Activated T-cell treated with anti-CD3 and anti-CD28 coated beads for 48 hours (primary cell): ENCODE data around the gene PAQR3.
"Not testable (repeated sequence)": the region's sequence is repeated elsewhere in the genome, so short reads cannot be mapped to it uniquely, and the experiment has no call there.

Experiments used
- DNase-seq: peaks from one replicate; pipeline ENCODE4 v3.0.0-alpha.2; 2020; ENCODE audit warnings: low read depth

The PAQR3 gene

GRCh38 chr4:78926826-78927225 lies 12.4 kb downstream of the PAQR3 start:
- DNase-seq: no peak

DNA sequence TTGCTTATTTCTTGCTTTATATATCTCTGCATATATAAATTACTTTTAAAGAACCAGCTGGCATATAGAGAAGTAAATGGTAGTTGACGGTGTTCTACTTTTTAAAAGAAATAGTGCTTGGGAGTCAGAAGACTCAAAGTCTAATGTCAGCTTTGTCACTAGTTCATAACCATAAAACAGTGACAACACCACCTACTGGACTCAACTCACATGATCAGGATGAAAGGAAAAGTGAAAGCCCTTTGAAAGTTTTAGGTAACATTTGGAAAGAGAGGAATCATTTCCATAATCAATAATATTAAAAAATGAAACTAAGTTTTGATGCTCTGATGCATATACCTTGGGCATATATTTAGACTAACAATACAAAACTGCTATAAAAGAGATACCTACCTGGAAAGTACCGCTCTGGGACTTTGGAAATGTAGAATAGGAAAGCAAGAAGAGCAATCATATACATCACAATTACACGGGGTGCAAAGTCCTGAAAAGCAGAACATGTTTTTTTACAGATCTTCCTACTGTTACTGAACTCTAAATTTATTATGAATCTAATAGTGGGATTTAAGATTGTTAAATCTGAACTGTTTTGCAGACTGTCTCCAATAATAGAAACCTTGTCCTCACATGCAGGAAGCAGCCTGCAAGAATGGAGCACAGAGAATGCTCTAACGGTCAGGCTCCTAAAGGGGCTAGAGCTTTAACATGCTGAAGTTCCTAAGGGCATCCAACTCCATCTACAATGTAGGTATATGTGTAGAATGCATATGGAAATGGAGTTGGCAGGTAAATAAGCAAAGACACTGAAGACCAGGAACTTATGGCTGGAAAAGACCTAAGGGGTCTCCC lies 15.6 kb downstream of the PAQR3 start:
- DNase-seq: no peak

DNA sequence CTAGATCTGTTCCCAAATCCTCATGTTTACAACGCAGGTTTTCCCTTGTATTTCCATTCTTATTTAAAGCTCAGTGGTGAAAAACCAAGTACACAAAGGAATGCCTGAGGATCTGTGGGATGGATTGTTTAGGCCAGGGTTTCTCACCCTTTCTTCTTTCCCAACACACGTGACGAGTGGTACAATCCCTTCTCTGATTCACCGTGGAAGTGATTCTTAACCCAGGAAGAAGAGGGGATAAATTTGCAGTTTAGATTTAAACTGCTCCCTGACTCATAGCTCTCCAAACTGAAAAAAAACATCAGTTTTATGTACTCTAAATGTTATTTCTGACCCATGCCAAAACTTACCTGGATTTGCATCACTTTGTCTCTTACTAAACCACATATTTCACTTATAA lies 17.0 kb downstream of the PAQR3 start:
- no peak for DNase-seq

GRCh38 chr4:78910612-78911011 lies 28.6 kb downstream of the PAQR3 start:
- DNase-seq: no peak

GRCh38 chr4:78908974-78909373 lies 30.3 kb downstream of the PAQR3 start:
- not testable (repeated sequence) for DNase-seq

DNA sequence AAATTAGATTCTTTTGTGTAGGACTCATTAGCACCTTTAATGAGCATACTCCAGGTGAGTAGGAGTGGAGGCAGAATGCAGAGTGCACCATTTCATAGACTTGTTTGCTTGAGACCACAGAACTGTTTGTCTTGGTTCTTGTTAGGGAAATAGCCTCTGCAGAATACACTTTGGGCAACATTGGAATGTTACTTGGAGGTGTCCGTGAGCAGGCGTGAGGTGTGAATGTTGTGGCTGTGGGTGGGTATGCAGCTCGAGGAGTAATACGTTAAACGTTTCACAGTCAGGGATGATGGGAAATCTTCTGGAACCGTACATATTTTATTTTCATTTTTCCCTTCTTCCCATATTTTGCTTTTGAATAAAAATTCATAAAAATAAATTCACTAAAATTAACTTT lies 31.6 kb downstream of the PAQR3 start:
- DNase-seq: no peak

DNA sequence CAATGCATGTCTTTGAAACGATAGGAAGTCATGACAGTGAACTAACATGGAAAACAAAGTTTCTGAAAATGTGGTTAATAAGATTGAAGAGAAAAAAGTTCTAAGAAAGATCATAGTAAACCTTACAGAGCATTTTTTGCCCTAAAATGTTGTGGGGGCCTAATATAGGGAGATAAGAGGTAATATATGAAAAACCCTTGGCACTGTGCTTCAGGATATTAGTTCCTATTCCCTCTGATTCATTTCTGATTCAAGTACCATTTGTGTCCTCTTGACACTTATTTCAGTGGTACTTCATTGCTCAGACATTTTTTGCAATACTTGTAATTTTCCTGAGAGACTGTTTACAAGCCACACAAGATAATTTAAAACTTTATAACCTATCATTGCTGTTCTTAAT lies 35.1 kb downstream of the PAQR3 start:
- DNase-seq: no peak

GRCh38 chr4:78902298-78902697 lies 36.9 kb downstream of the PAQR3 start:
- DNase-seq: no peak

DNA sequence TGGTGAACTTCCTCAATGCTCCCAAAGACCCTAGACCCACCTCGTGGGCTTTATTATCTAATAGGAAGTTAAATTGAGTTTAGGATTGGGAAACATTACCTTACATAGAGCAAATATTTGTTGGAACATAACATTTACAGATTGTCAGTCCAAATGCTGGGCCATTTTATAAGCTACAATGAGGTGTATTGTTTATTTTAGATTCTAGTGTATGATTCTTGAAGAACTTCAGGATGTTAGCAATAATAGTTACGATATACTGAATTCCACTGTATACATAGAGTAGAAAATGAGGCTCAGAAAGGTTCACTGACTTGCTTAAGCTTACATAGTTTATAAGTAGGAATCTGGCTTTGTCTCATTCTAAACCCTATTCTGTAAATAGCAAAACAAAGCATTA lies 37.4 kb downstream of the PAQR3 start:
- DNase-seq: no peak

DNA sequence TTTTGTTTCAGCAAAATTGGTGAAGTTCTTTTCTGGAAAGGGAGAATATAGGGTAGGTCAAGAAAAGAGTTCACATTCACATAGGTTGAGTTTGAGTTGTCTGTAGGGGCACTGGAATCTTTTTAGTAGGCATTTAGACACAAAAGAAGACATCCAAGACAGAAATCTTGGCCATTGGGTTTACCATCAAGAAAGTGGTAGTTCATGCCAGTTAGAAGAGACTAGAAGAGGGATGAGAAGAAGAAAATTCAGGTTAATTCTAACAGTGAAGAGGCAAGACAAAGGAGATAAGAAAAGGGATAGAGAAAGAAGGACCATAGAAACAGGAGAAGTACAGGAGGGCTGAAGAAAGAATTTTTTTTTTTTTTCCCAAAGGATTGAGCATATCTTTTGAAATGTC lies 39.9 kb downstream of the PAQR3 start:
- no peak for DNase-seq

GRCh38 chr4:78889955-78890354 lies 49.3 kb downstream of the PAQR3 start:
- no peak for DNase-seq

GRCh38 chr4:78885598-78885997 lies 53.6 kb downstream of the PAQR3 start:
- DNase-seq: no peak

DNA sequence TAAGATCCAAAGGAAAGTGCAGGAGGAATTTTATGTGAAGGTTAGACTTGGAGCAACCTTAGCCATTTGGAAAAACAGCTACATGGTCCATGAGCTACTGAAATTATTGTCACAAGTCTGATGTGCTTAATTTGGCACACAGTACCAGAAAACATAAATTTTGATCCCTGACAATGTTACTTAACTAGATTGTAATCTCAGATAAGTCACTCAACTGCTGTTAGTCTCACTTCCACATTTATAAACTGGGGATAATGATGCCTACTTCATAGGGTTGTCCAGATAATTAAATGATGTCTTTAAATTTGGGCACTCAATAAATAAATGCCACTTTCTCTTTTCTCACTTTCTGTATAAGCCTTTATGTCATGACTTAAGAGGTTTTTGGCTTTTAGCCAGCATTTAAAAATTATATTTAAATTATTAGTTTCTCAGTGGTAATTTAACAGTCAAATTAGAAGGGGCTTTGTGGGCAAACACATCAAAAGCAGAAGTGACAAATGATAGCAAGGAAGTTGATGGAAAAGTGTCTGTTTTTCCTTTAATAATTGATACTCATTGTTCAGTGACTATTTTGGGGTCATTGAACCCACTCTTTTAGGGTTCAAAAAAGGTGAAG lies 58.3 kb downstream of the PAQR3 start:
- DNase-seq: no peak

- no peak for DNase-seq
Observed at GRCh38 chr4:78878031-78878430, 61.2 kb downstream of the PAQR3 start.

- DNase-seq: no peak
Observed at GRCh38 chr4:78876568-78877320, 62.5 kb downstream of the PAQR3 start.

GRCh38 chr4:78870056-78870455 lies 69.2 kb downstream of the PAQR3 start:
- no peak for DNase-seq

GRCh38 chr4:78868712-78869111 lies 70.5 kb downstream of the PAQR3 start:
- not testable (repeated sequence) for DNase-seq

GRCh38 chr4:78865451-78865850 lies 73.8 kb downstream of the PAQR3 start:
- DNase-seq: no peak

DNA sequence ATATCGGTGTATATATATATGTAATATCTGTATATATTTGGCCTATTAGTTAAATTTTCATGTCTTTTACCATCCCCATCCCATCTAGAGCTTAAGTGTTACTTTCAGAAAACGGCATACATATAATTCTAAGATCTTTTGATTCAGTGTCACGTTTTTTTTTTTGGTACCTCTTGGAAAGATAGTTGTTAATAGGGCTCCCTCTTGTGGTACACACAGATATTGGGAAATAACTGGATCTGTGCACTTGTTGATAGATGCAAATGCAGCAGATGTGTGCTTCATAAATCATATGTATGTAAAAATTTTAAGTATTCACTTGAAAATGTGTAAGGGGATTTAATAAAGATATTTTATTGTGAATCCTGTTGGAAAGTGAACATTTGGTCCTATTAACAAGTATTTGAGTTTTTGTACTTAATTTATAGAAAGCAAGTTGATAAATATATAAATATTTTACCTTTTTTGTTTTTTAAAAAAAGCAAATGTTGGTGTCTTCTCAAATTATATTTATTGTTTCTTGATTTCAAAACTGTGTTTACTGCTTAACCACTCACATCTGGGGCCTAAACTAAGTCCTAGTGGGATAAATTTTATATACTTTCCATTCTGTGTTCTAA lies 74.7 kb downstream of the PAQR3 start:
- DNase-seq: no peak

GRCh38 chr4:78863991-78864390 lies 75.2 kb downstream of the PAQR3 start:
- DNase-seq: no peak

DNA sequence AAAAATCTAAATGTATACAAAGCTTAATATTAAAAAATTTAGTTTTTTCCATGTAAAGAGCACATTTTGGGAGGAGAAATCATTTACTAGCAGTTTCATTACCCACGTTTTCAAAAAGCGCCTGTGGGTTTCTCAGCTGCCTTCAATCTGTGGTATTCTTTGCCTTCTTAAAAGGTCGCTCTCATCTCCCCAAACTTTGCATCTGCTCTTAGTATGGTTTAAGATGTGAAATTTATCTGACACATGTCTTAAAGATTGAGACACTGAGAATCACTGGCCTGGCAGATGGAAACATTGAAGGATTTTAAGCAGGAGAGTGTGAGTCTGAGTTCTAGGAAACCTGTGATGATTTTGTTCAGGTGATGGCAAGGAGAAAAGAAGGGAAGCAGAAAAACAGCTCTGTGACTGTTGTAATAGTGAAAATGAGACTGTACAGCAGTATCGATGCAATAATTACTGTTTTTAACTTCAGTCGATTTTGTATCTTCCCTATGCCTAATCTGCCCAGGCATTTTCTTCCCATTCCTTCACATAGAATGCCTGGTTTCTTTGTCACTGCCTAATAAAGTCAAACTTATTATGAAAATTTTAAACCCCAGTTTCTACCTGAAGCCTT lies 75.9 kb downstream of the PAQR3 start:
- DNase-seq: no peak

GRCh38 chr4:78862314-78862737 lies 76.9 kb downstream of the PAQR3 start:
- DNase-seq: no peak
